Fibroblast of lung (primary cell): ENCODE results near the gene WNT8A. TPM values are rescaled to one million over a fixed set of nuclear protein-coding genes. Genes with fewer than 3 reads are reported as not detected.

Source experiments
- DNase-seq, 2 donors: peaks; one replicate each; pipeline versions ENCODE4 v3.0.0 to v3.0.0-alpha.2; 2010; ENCODE audit warnings: low read depth in 2 of 2
- H2AFZ ChIP-seq: 2 replicates; pipeline ENCODE4 v1.5.1; 2012; ENCODE audit warnings: low read length, control low read depth, inconsistent platforms
- H3K27ac ChIP-seq: 2 replicates; pipeline ENCODE4 v1.5.1; 2011; ENCODE audit warnings: low read length, control low read depth; ENCODE audit not compliant: insufficient read depth
- H3K27me3 ChIP-seq: 2 replicates; pipeline ENCODE4 v1.5.1; 2011; ENCODE audit warnings: mild to moderate bottlenecking, low read length; ENCODE audit not compliant: control insufficient read depth, insufficient read depth
- H3K36me3 ChIP-seq: 2 replicates; pipeline ENCODE4 v1.5.1; 2011; ENCODE audit warnings: low read length; ENCODE audit not compliant: control insufficient read depth, insufficient read depth
- H3K4me1 ChIP-seq: 2 replicates; pipeline ENCODE4 v1.5.1; 2011; ENCODE audit warnings: low read length; ENCODE audit not compliant: control insufficient read depth, insufficient read depth; ENCODE audit errors: extremely low read depth
- H3K4me2 ChIP-seq: 2 replicates; pipeline ENCODE4 v1.5.1; 2011; ENCODE audit warnings: low read length, control low read depth; ENCODE audit not compliant: insufficient read depth; ENCODE audit errors: extremely low read depth
- H3K4me3 ChIP-seq, 4 experiments: fragments of 200-600 bp in 1 of 4; sonication (generic) in 1 of 4; replicated peaks in 1 of 4; 2 replicates each; pipeline ENCODE4 v1.5.1; 2011 to 2016; ENCODE audit warnings: low read length in 4 of 4, low read depth in 3 of 4, mild to moderate bottlenecking in 3 of 4, control low read depth in 2 of 4, inconsistent platforms in 1 of 4, mixed read lengths in 1 of 4; ENCODE audit not compliant: insufficient read depth in 1 of 4; ENCODE audit errors: control extremely low read depth in 1 of 4
- H3K79me2 ChIP-seq: 2 replicates; pipeline ENCODE4 v1.5.1; 2012; ENCODE audit warnings: mild to moderate bottlenecking, low read length, inconsistent platforms; ENCODE audit not compliant: control insufficient read depth, insufficient read depth
- H3K9ac ChIP-seq: 2 replicates; pipeline ENCODE4 v1.5.1; 2011; ENCODE audit warnings: mild to moderate bottlenecking, low read length, control low read depth; ENCODE audit not compliant: insufficient read depth
- H3K9me3 ChIP-seq: 2 replicates; pipeline ENCODE4 v1.5.1; 2012; ENCODE audit warnings: low read depth, low read length; ENCODE audit not compliant: control insufficient read depth, insufficient read depth
- H4K20me1 ChIP-seq: 2 replicates; pipeline ENCODE4 v1.5.1; 2011; ENCODE audit warnings: low read length; ENCODE audit not compliant: control insufficient read depth, insufficient read depth; ENCODE audit errors: extremely low read depth
- CTCF ChIP-seq, 2 donors: IDR thresholded peaks in 1 of 2; conservative IDR thresholded peaks in 1 of 2; 1 replicate in 1 of 2; 2 replicates in 1 of 2; pipeline ENCODE4 v1.5.1; 2011 to 2012; ENCODE audit warnings: low read length in 2 of 2, control low read depth in 1 of 2, inconsistent platforms in 1 of 2, low read depth in 1 of 2, mild to moderate bottlenecking in 1 of 2
- EZH2 ChIP-seq: IDR thresholded peaks from 2 replicates; pipeline ENCODE4 v1.5.1; 2012; ENCODE audit warnings: low read length, control low read depth, mild to moderate bottlenecking; ENCODE audit errors: missing control alignments
- polyA plus RNA-seq, 2 donors: library from polyadenylated mRNA; depleted of rRNA in 1 of 2; stranded (reverse) in 1 of 2; unstranded in 1 of 2; fragments of >200 nt; gene quantifications; 2 replicates each; pipeline ENCODE4 v1.2.1, GENCODE V29; 2011 to 2012; ENCODE audit warnings: missing spikeins in 1 of 2
- total RNA-seq: library from RNA; depleted of rRNA; stranded (reverse); fragments of >200 nt; gene quantifications from 2 replicates; pipeline ENCODE4 v1.2.1, GENCODE V29; 2014

Gene WNT8A
- total and polyA plus RNA-seq, 2 donors (not counting 1 experiment from before 2014, with no cell fraction given) = not detected

- peak; percentile 87 to 92 for TF ChIP-seq CTCF (conservative IDR thresholded peaks at IDR 0.05 in 1 of 2, IDR thresholded peaks at IDR 0.05 in 1 of 2; ENCODE audit: low read depth in 1 of 2, low read length in 2 of 2)
- TF ChIP-seq EZH2 = no peak
- Histone ChIP-seq H3K27me3 (no peaks in the 10 kb centered on the region), H3K9me3 (no peaks in the 10 kb centered on the region), H2AFZ (no peak overlapping the region), H3K79me2 (no peaks in the 10 kb centered on the region), H3K4me1 (no peaks in the 10 kb centered on the region), H3K36me3 (no peaks in the 10 kb centered on the region), H3K4me2 (no peak overlapping the region), H3K9ac (no peak overlapping the region), H4K20me1 (no peaks in the 10 kb centered on the region), H3K27ac (no peak overlapping the region), H3K4me3 (no peak overlapping the region)
- DNase-seq = peak; percentile 47 to 73
Measured at GRCh38 chr5:138077064-138077696, 6.7 kb upstream of the WNT8A start.

GRCh38 chr5:138078006-138078643 is 5.7 kb upstream of the WNT8A start:
- H3K9ac ChIP-seq = no peak overlapping the region
- H3K4me1 ChIP-seq = no peaks in the 10 kb centered on the region
- no peaks in the 10 kb centered on the region for H3K36me3 ChIP-seq
- no peak for DNase-seq
- no peaks in the 10 kb centered on the region for H3K79me2 ChIP-seq
- no peaks in the 10 kb centered on the region for H3K9me3 ChIP-seq
- H3K27ac ChIP-seq = no peak overlapping the region
- no peaks in the 10 kb centered on the region for H4K20me1 ChIP-seq
- no peaks in the 10 kb centered on the region for H3K27me3 ChIP-seq
- H3K4me2 ChIP-seq = no peak overlapping the region
- TF ChIP-seq CTCF (conservative IDR thresholded peaks at IDR 0.05 in 1 of 2, IDR thresholded peaks at IDR 0.05 in 1 of 2; ENCODE audit: low read depth in 1 of 2, low read length in 2 of 2) = no peak
- no peak for TF ChIP-seq EZH2
- no peak overlapping the region for H2AFZ ChIP-seq
- H3K4me3 ChIP-seq = no peak overlapping the region

GRCh38 chr5:138082033-138082432 is 1.8 kb upstream of the WNT8A start:
- Histone ChIP-seq H3K27ac (no peak overlapping the region), H3K27me3 (peaks cover 3% of the 10 kb centered on the region), H3K4me3 (no peak overlapping the region), H3K4me1 (no peaks in the 10 kb centered on the region), H4K20me1 (no peaks in the 10 kb centered on the region), H3K79me2 (no peaks in the 10 kb centered on the region), H2AFZ (no peak overlapping the region), H3K36me3 (no peaks in the 10 kb centered on the region), H3K9me3 (no peaks in the 10 kb centered on the region), H3K4me2 (no peak overlapping the region), H3K9ac (no peak overlapping the region)
- no peak for TF ChIP-seq CTCF (conservative IDR thresholded peaks at IDR 0.05 in 1 of 2, IDR thresholded peaks at IDR 0.05 in 1 of 2; ENCODE audit: low read depth in 1 of 2, low read length in 2 of 2)
- TF ChIP-seq EZH2 = no peak
- no peak for DNase-seq
